Adrenal gland (tissue), 5 donors: ENCODE data around the gene H6PD.

ENCODE experiments used
- CTCF ChIP-seq, 6 experiments: fragments of 450-650 bp in 4 of 6; fragments of 200-600 bp in 2 of 6; sonication (generic) in 1 of 6; IDR thresholded peaks; 1 replicate in 5 of 6; 2 replicates in 1 of 6; pipeline versions ENCODE4 v1.5.1 to v1.8.0; 2016 to 2021; ENCODE audit warnings: antibody characterized with exemption in 6 of 6, mild to moderate bottlenecking in 2 of 6, moderate library complexity in 1 of 6
- POLR2A ChIP-seq, 2 donors: fragments of 450-650 bp; IDR thresholded peaks; one replicate each; pipeline ENCODE4 v1.6.1; 2017; ENCODE audit warnings: antibody characterized with exemption in 2 of 2, mild to moderate bottlenecking in 2 of 2, moderate library complexity in 1 of 2
- donor health status: DM: no; HTN: no; CAD: no.

- TF ChIP-seq CTCF (IDR thresholded peaks at IDR 0.05) = no peak
- TF ChIP-seq POLR2A (IDR thresholded peaks at IDR 0.05) = no peak
Observed at GRCh38 chr1:9305216-9305615, 70.6 kb downstream of the H6PD start.
